K562 (cell line): ENCODE results near the gene CORO2A. TPM values are rescaled to one million over a fixed set of nuclear protein-coding genes. Genes with fewer than 3 reads are reported as not detected.

Experiments
- CBX3 ChIP-seq, 2 experiments: IDR thresholded peaks; 1 replicate in 1 of 2; 2 replicates in 1 of 2; pipeline ENCODE4 v1.6.1; 2012; ENCODE audit warnings: inconsistent platforms in 2 of 2, low read length in 2 of 2, borderline replicate concordance in 1 of 2, control low read depth in 1 of 2
- KDM5B ChIP-seq: fragments of 200-600 bp; sonication (generic); IDR thresholded peaks from 2 replicates; pipeline ENCODE4 v1.6.1; 2012; ENCODE audit warnings: low read depth, mild to moderate bottlenecking, moderate library complexity, low read length, control low read depth, inconsistent platforms; ENCODE audit not compliant: insufficient replicate concordance
- L3MBTL2 ChIP-seq: fragments of 450-650 bp; IDR thresholded peaks from 2 replicates; pipeline ENCODE4 v1.6.1; 2016; ENCODE audit warnings: mild to moderate bottlenecking, moderate library complexity
- MBD1 ChIP-seq: fragments of 250-450 bp; sonication (Bioruptor Pico); IDR thresholded peaks from 2 replicates; pipeline ENCODE4 v1.8.0; 2022; ENCODE audit warnings: inconsistent platforms
- MNT ChIP-seq, 2 experiments: fragments of 450-650 bp; conservative IDR thresholded peaks; 2 replicates each; pipeline ENCODE4 v1.6.1; 2017; ENCODE audit warnings: mild to moderate bottlenecking in 2 of 2, moderate library complexity in 2 of 2
- NFE2 ChIP-seq: IDR thresholded peaks from 2 replicates; pipeline ENCODE4 v1.6.1; 2014; ENCODE audit warnings: antibody characterized with exemption, low read depth
- NFYB ChIP-seq: IDR thresholded peaks from 2 replicates; pipeline ENCODE4 v1.6.1; 2011; ENCODE audit warnings: mild to moderate bottlenecking, moderate library complexity; ENCODE audit not compliant: insufficient read length; ENCODE audit errors: extremely low read depth
- PCBP2 ChIP-seq: fragments of 200-400 bp; formaldehyde crosslinking; IDR thresholded peaks from 2 replicates; pipeline ENCODE4 v1.6.1; 2018; ENCODE audit warnings: low read length, low read depth, mild to moderate bottlenecking, moderate library complexity; ENCODE audit not compliant: poor library complexity, severe bottlenecking
- PML ChIP-seq: IDR thresholded peaks from 2 replicates; pipeline ENCODE4 v1.6.1; 2012; ENCODE audit warnings: low read length, inconsistent platforms
- SAFB ChIP-seq: fragments of 200-400 bp; formaldehyde crosslinking; IDR thresholded peaks from 2 replicates; pipeline ENCODE4 v1.6.1; 2017; ENCODE audit warnings: low read depth, low read length, borderline replicate concordance
- SMC3 ChIP-seq: conservative IDR thresholded peaks from 2 replicates; pipeline ENCODE4 v1.6.1; 2011; ENCODE audit warnings: low read depth, low read length, improper control_type of control experiment; ENCODE audit not compliant: insufficient read depth
- SRSF9 ChIP-seq: fragments of 200-400 bp; formaldehyde crosslinking; IDR thresholded peaks from 2 replicates; pipeline ENCODE4 v1.6.1; 2017; ENCODE audit warnings: low read depth, low read length, borderline replicate concordance
- TCF7L2 ChIP-seq: fragments of 150-350 bp; IDR thresholded peaks from 2 replicates; pipeline ENCODE4 v1.6.1; 2016; ENCODE audit warnings: low read depth, mild to moderate bottlenecking, low read length, moderate library complexity
- TSC22D4 ChIP-seq: fragments of 450-650 bp; IDR thresholded peaks from 2 replicates; pipeline ENCODE4 v1.6.1; 2016; ENCODE audit warnings: missing genetic modification characterization, missing biosample characterization, control low read depth
- ZNF24 ChIP-seq: fragments of 450-650 bp; IDR thresholded peaks from 2 replicates; pipeline ENCODE4 v1.6.1; 2016
- ZNF263 ChIP-seq: sonication (generic); formaldehyde crosslinking; IDR thresholded peaks from 2 replicates; pipeline ENCODE4 v1.8.0; 2022; ENCODE audit warnings: mild to moderate bottlenecking, missing genetic modification reagents, borderline replicate concordance
- ZNF592 ChIP-seq: fragments of 450-650 bp; IDR thresholded peaks from 2 replicates; pipeline ENCODE4 v1.6.1; 2017; ENCODE audit warnings: antibody characterized with exemption, mild to moderate bottlenecking
- ZZZ3 ChIP-seq: fragments of 450-650 bp; IDR thresholded peaks from 2 replicates; pipeline ENCODE4 v1.6.1; 2016; ENCODE audit warnings: antibody characterized with exemption, mild to moderate bottlenecking, moderate library complexity
- polyA plus RNA-seq, 8 experiments: library from polyadenylated mRNA; depleted of rRNA in 4 of 8; stranded (reverse) in 5 of 8; unstranded in 3 of 8; fragments of >200 nt; fragmentation: Nextera tagmentation in 2 of 8; fragmentation: Illumina TruSeq in 1 of 8; extraction: Ambion mirVana in 2 of 8; extraction: Trizol in 1 of 8; gene quantifications; 2 replicates each; pipeline versions ENCODE4 v1.2.1 to v1.2.3, GENCODE V29; 2011 to 2014; ENCODE audit warnings: inconsistent platforms in 1 of 8, missing spikeins in 1 of 8
- total RNA-seq, 7 experiments: library from RNA; depleted of rRNA in 6 of 7; stranded (reverse); fragments of >200 nt in 6 of 7; fragmentation: Illumina TruSeq in 2 of 7; extraction: Trizol in 2 of 7; gene quantifications; 2 replicates each; pipeline versions ENCODE4 v1.2.1 to v1.2.3, GENCODE V29; 2011 to 2021; ENCODE audit warnings: low replicate concordance in 1 of 7

The CORO2A gene
- total and polyA plus RNA-seq, 9 of the 15 experiments (the other 6 are each of a cell fraction or from before 2014, with no cell fraction given), result 9.5 to 26.6 (median 18.0) TPM

GRCh38 chr9:98074115-98074990 is 118.1 kb downstream of the CORO2A start (continued):
- no peak for TF ChIP-seq KDM5B
- no peak for TF ChIP-seq CBX3 (IDR thresholded peaks at IDR 0.05; ENCODE audit: borderline replicate concordance in 1 of 2, low read length in 2 of 2)
- 0 out of 2 replicates have a peak, but pooled peaks have one; percentile 31 for TF ChIP-seq ZNF263 (CRISPR knock-in tag)
- no peak for TF ChIP-seq MBD1 (CRISPR knock-in tag)
- TF ChIP-seq NFE2, result no peak
- TF ChIP-seq SRSF9, result no peak
- no peak for TF ChIP-seq ZZZ3
- no peak for TF ChIP-seq NFYB
- no peak for TF ChIP-seq PCBP2
- 0 out of 2 replicates have a peak, but pooled peaks have one; percentile 20 for TF ChIP-seq PML
- no peak for TF ChIP-seq TCF7L2
- no peak for TF ChIP-seq TSC22D4 (tag)
- TF ChIP-seq MNT (conservative IDR thresholded peaks at IDR 0.05), result no peak
- TF ChIP-seq SMC3, result peak; percentile 70
- TF ChIP-seq SAFB, result no peak
- 0 out of 2 replicates have a peak, but pooled peaks have one; percentile 23 for TF ChIP-seq L3MBTL2
- TF ChIP-seq ZNF24, result no peak
- TF ChIP-seq ZNF592, result no peak
